Thoracic aorta (tissue), 2 donors: ENCODE measurements around the gene FADD. TPM values are rescaled to one million over a fixed set of nuclear protein-coding genes. Genes with fewer than 3 reads are reported as not detected.

Experiments used
- ATAC-seq: fragments of 150-250 bp; one replicate; pipeline ENCODE4 v1.8.0; 2017; ENCODE audit warnings: low read depth; ENCODE audit not compliant: insufficient number of reproducible peaks, low FRiP score
- DNase-seq: peaks from one replicate; pipeline ENCODE4 v3.0.0-alpha.2; 2020; ENCODE audit warnings: low spot score
- H3K27ac ChIP-seq, 2 donors: fragments of 200-600 bp; sonication (generic); 1 replicate in 1 of 2; 2 replicates in 1 of 2; pipeline ENCODE4 v1.5.1; 2016; ENCODE audit warnings: mild to moderate bottlenecking in 2 of 2, moderate library complexity in 2 of 2
- H3K27me3 ChIP-seq: fragments of 200-600 bp; sonication (generic); replicated peaks from 2 replicates; pipeline ENCODE4 v1.6.0; 2016; ENCODE audit warnings: mild to moderate bottlenecking; ENCODE audit not compliant: insufficient read depth
- H3K36me3 ChIP-seq: fragments of 200-600 bp; sonication (generic); one replicate; pipeline ENCODE4 v1.5.1; 2016
- H3K4me1 ChIP-seq, 2 donors: fragments of 200-600 bp; sonication (generic); 1 replicate in 1 of 2; 2 replicates in 1 of 2; pipeline versions ENCODE4 v1.5.1 to v1.6.0; 2016; ENCODE audit warnings: low read depth in 2 of 2, mild to moderate bottlenecking in 1 of 2; ENCODE audit not compliant: control insufficient read depth in 1 of 2
- H3K4me3 ChIP-seq: fragments of 200-600 bp; sonication (generic); 2 replicates; pipeline ENCODE4 v1.5.1; 2016; ENCODE audit warnings: mild to moderate bottlenecking
- H3K9me3 ChIP-seq: fragments of 200-600 bp; sonication (generic); 2 replicates; pipeline ENCODE4 v1.5.1; 2016
- total RNA-seq, 2 donors: library from RNA; depleted of rRNA; stranded (reverse); fragments of >200 nt; gene quantifications; one replicate each; pipeline versions ENCODE4 v1.1.0 to v1.2.3, GENCODE V29; 2016
- TF ChIP-seq, protein P1 (sequence below): fragments of 200-600 bp; sonication (generic); IDR thresholded peaks from one replicate; pipeline ENCODE4 v1.5.1; 2019; ENCODE audit warnings: antibody characterized with exemption

FADD gene
- total RNA-seq, 2 donors from 2014 or later = 19.5 to 23.2 TPM

DNA sequence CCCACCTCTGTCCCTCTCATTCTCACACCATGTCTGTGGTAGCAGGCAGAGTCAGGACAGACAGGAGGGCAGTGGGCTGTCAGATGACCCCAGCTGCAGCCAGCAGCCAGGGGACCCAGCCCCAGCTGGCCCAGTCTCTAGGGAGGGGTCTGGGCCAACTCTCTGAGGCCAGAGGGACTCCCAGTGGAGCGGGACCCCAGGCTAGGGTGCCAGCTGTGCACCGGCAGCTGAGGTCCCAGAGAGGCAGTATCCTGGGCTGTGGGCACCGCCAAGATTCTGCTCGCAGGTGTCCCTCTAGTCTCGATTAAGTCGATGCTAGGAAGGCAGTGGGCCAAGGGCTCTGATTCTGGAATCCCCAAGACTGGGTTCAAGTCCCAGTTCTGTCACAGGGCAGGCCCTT is 16.7 kb upstream of the FADD start:
- ATAC-seq (no peak), DNase-seq (no peak)
- Histone ChIP-seq H3K4me3 (no peak overlapping the region), H3K27me3 (no peaks in the 10 kb centered on the region), H3K36me3 (peaks cover 48% of the 10 kb centered on the region), H3K4me1 (peaks cover 7 to 18% of the 10 kb centered on the region in 2 donors), H3K9me3 (no peaks in the 10 kb centered on the region), H3K27ac (peak overlapping the region in 1 of 2 donors; percentile 36)
- TF ChIP-seq, protein P1, sequence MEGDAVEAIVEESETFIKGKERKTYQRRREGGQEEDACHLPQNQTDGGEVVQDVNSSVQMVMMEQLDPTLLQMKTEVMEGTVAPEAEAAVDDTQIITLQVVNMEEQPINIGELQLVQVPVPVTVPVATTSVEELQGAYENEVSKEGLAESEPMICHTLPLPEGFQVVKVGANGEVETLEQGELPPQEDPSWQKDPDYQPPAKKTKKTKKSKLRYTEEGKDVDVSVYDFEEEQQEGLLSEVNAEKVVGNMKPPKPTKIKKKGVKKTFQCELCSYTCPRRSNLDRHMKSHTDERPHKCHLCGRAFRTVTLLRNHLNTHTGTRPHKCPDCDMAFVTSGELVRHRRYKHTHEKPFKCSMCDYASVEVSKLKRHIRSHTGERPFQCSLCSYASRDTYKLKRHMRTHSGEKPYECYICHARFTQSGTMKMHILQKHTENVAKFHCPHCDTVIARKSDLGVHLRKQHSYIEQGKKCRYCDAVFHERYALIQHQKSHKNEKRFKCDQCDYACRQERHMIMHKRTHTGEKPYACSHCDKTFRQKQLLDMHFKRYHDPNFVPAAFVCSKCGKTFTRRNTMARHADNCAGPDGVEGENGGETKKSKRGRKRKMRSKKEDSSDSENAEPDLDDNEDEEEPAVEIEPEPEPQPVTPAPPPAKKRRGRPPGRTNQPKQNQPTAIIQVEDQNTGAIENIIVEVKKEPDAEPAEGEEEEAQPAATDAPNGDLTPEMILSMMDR = no peak

DNA sequence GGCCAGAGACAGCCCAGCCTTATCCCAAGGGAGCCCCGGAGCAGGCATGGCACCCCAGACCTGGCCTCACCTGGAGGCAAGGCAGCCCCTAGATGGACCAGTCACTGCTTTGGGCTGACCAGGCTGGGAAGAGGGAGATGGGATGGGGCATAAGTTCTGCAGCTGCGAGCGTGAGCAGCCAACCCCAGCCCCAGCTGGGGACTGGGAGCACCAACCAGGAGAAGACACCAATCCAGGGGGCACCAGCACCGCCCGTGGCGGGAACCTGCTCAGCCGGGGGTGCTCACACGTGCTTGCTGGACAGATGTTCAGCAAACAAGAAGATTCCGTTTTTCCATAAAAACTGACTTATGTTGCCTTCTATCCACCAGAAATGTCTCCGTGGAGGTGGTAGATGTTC is 16.2 kb upstream of the FADD start:
- Histone ChIP-seq H3K4me1 (peaks cover 7 to 23% of the 10 kb centered on the region in 2 donors), H3K27me3 (no peaks in the 10 kb centered on the region), H3K36me3 (peaks cover 44% of the 10 kb centered on the region), H3K9me3 (no peaks in the 10 kb centered on the region), H3K4me3 (no peak overlapping the region), H3K27ac (peak overlapping the region in 1 of 2 donors; percentile 36)
- TF ChIP-seq, protein P1 = no peak
- DNase-seq = no peak
- ATAC-seq = no peak

DNA sequence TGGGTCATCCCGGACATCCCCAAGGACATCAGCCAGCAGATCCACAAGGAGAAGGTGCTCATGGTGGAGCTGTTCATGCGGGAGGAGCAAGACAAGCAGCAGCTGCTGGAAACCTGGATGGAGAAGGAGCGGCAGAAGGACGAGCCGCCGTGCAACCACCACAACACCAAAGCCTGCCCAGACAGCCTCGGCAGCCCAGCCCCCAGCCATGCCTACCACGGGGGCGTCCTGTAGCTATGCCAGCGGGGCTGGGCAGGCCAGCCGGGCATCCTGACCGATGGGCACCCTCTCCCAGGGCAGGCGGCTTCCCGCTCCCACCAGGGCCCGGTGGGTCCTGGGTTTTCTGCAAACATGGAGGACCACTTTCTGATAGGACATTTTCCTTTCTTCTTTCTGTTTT is 15.3 kb upstream of the FADD start:
- H3K36me3 ChIP-seq = peaks cover 37% of the 10 kb centered on the region
- H3K9me3 ChIP-seq = no peaks in the 10 kb centered on the region
- H3K4me1 ChIP-seq = peaks cover 7 to 27% of the 10 kb centered on the region in 2 donors
- peak overlapping the region in 1 of 2 donors; percentile 2 for H3K27ac ChIP-seq
- no peak for DNase-seq
- TF ChIP-seq, protein P1 = no peak
- no peak overlapping the region for H3K4me3 ChIP-seq
- no peaks in the 10 kb centered on the region for H3K27me3 ChIP-seq
- no peak for ATAC-seq

DNA sequence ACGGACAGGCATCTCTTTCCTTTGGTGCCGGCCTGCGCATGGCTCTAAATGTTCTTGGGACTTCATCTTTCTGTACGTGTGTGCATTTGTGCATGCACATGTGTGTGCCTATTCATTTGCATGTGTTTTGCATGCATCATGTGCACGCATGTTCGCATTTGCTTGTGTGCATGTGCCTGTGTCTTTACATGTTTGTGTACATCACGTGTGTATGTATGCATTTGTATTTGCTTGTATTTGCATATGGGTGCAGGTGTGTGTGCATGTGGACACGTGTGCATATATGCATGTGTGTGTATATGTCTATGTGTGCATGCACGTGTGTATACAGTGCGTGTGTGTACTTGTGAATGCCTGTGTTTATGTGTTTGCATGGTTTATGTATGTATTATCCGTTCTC is 13.5 kb upstream of the FADD start:
- Histone ChIP-seq H3K27ac (no peak overlapping the region), H3K36me3 (peaks cover 28% of the 10 kb centered on the region), H3K27me3 (no peaks in the 10 kb centered on the region), H3K4me3 (no peak overlapping the region), H3K4me1 (peaks cover 0 to 16% of the 10 kb centered on the region in 2 donors), H3K9me3 (no peaks in the 10 kb centered on the region)
- TF ChIP-seq, protein P1 = no peak
- DNase-seq (no peak), ATAC-seq (no peak)

DNA sequence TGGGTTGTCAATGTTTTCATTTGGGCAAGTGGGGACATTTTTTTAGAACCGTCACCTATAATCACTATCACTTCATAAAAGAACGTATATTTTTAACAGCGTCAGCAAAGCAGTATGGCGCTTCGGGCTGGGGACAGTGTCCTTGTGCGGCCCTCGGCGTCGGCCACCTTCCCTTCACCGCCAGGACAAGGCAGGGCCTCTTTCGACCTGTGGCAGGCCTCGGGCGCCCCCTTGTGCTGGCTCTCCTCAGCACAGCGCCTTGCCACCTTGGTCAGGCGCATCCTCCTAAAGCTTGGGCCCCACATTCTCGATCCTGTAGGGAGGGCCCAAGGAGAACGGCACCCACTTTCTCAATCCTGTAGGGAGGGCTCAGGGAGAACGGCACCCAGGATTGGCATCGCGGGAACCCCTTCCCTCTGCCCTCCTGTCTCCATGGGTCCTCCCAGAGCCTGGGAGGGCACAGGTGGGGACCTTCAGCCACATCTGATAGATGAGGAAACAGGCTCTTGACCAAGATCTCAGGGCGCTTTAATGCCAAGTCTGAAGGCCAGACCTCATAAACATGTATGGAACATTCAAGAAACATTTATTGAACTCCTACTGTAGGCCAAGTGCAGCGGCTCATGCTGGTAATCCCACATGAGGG is 11.5 kb upstream of the FADD start:
- TF ChIP-seq, protein P1 = peak; percentile 92
- Histone ChIP-seq H3K4me3 (no peak overlapping the region), H3K4me1 (peaks cover 0 to 16% of the 10 kb centered on the region in 2 donors), H3K36me3 (peaks cover 12% of the 10 kb centered on the region), H3K9me3 (no peaks in the 10 kb centered on the region), H3K27ac (no peak overlapping the region), H3K27me3 (no peaks in the 10 kb centered on the region)
- ATAC-seq (peak; percentile 53), DNase-seq (no peak)
